BJ (cell line): Measurements from ENCODE around the gene HSD11B2. TPM values are rescaled to one million over a fixed set of nuclear protein-coding genes. Genes with fewer than 3 reads are reported as not detected.

Experiments used
- CTCF ChIA-PET: fragments of 350-600 bp; formaldehyde crosslinking; extraction: SDS; loops from one replicate; lab custom pipeline; 2021; ENCODE audit warnings: antibody characterized with exemption, inconsistent platforms; lab: Yijun Ruan, JAX
- POLR2A ChIA-PET: fragments of 300-600 bp; sonication (Branson Sonifier 250); formaldehyde crosslinking; extraction: SDS; loops from one replicate; lab custom pipeline; 2021; ENCODE audit warnings: antibody characterized with exemption; lab: Charles Lee
- DNase-seq: peaks from one replicate; pipeline ENCODE4 v3.0.0-alpha.2; 2011; ENCODE audit warnings: low read depth
- H3K27me3 ChIP-seq: 2 replicates; pipeline ENCODE4 v1.6.0; 2011; ENCODE audit warnings: low read length; ENCODE audit not compliant: control insufficient read depth, insufficient read depth
- H3K36me3 ChIP-seq: 2 replicates; pipeline ENCODE4 v1.5.1; 2011; ENCODE audit warnings: low read length; ENCODE audit not compliant: control insufficient read depth, insufficient read depth
- H3K4me3 ChIP-seq: 2 replicates; pipeline ENCODE4 v1.5.1; 2011; ENCODE audit warnings: low read depth, mild to moderate bottlenecking, control low read depth, low read length
- polyA plus RNA-seq: library from polyadenylated mRNA; depleted of rRNA; stranded (reverse); fragments of >200 nt; gene quantifications from 2 replicates; pipeline ENCODE4 v1.2.3, GENCODE V29; 2011
- TF ChIP-seq, protein P1 (sequence below): IDR thresholded peaks from 2 replicates; pipeline ENCODE4 v1.5.1; 2011; ENCODE audit warnings: low read depth, mild to moderate bottlenecking, control low read depth, inconsistent platforms, low read length, moderate library complexity; ENCODE audit not compliant: insufficient read depth

The HSD11B2 gene
- polyA plus RNA-seq, 1 experiment, result 0.07 TPM

DNA sequence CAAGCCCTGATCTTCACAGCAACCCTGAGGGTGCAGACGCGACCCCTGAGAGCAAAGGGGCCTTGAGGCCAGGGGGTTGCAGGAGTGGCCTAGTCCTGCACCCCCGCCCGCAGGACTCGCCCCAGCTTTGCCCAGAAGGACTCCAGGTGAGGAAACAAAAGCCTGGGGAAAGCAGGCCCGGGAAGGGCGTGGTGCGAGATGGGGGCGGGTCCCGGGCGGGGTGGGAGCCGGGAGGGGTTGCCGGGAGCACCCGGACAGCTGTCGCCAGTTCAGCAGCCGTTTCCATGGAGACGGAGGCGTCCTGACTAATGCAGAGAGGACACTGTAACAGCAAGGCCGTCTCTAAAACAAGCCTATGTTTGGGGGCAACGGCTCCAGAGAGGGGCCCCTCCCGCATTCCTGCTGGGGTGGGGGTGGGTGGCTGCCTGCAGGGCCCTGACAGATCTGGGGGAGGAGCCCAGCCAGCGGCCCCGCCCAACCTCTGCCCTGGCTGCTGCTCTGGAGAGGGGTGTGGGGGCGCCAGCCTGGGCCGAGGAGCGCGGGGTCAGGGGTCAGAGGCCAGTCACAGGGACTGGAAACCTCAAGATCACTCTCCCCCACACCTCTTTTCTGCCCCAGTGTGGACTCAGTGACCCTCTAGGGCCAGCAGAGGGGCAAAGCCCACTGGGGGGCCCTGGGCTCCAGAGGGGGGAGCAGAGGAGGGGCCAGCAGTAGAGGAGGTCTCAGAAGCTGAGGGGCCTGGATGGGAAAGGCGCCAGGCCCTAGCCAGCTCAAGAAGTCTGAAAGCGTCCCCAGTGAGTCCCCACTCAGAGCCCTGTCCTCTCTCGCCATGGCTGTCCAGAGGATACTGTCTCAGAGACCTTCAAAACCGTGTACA, 34.5 kb upstream of the HSD11B2 start:
- H3K4me3 ChIP-seq, result no peak overlapping the region; the same call in 1 of the 2 replicates
- no peaks in the 10 kb centered on the region for H3K36me3 ChIP-seq
- CTCF ChIA-PET, result interaction anchor here (1.0 to 1.8 kb wide), 5 partner anchors 12 to 188 kb away, joined by 3 to 5 read pairs (median 4); partner anchors contain the start of gene ZDHHC1
- POLR2A ChIA-PET, result no interaction called here
- TF ChIP-seq, protein P1, sequence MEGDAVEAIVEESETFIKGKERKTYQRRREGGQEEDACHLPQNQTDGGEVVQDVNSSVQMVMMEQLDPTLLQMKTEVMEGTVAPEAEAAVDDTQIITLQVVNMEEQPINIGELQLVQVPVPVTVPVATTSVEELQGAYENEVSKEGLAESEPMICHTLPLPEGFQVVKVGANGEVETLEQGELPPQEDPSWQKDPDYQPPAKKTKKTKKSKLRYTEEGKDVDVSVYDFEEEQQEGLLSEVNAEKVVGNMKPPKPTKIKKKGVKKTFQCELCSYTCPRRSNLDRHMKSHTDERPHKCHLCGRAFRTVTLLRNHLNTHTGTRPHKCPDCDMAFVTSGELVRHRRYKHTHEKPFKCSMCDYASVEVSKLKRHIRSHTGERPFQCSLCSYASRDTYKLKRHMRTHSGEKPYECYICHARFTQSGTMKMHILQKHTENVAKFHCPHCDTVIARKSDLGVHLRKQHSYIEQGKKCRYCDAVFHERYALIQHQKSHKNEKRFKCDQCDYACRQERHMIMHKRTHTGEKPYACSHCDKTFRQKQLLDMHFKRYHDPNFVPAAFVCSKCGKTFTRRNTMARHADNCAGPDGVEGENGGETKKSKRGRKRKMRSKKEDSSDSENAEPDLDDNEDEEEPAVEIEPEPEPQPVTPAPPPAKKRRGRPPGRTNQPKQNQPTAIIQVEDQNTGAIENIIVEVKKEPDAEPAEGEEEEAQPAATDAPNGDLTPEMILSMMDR, result no peak
- peaks cover 6% of the 10 kb centered on the region for H3K27me3 ChIP-seq
- peak; percentile 53 for DNase-seq

DNA sequence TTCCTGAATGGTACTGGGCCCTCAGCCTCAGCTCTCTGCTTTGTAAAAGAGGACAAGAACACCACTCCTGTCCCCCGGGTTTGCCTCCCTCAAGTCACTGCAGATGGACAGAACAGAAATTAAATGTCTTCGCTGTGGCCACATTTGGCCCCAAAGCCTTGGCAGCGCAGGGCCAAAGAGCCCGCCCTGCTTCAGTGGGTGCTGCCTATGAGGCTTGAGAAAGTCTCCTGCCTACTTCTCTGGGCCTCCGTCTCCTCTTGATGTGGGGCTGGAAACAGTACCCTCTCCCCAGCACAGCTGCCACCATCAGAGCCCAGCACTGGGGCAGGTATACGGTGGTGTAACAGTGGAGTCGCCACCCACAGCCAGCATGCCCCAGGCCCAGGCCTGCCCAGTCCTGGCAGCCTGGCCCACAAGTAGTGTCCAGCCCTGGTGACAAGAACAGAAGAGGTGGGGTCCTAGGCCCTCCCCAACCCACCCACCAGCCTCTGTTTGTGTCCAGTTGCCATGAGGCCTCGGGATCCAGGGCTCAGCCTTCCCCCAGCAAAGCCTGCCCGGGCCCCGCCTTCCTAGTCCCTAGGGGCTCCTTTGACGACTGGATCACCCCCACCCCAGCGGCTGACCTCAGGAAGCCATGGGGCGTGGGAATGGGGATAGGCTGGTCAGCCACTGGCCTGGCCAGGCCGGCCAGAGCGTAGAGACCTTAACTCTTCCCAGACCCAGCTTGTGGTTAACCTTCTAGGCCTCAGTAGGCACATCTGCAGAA, 33.7 kb upstream of the HSD11B2 start:
- DNase-seq, result no peak
- Histone ChIP-seq H3K27me3 (peaks cover 6% of the 10 kb centered on the region), H3K36me3 (no peaks in the 10 kb centered on the region), H3K4me3 (no peak overlapping the region)
- TF ChIP-seq, protein P1, result no peak
- CTCF ChIA-PET, result interaction anchor here (1.5 to 1.7 kb wide), 2 partner anchors 16 to 19 kb away, joined by 3 to 4 read pairs; partner anchors contain the start of gene ZDHHC1
- POLR2A ChIA-PET, result no interaction called here

DNA sequence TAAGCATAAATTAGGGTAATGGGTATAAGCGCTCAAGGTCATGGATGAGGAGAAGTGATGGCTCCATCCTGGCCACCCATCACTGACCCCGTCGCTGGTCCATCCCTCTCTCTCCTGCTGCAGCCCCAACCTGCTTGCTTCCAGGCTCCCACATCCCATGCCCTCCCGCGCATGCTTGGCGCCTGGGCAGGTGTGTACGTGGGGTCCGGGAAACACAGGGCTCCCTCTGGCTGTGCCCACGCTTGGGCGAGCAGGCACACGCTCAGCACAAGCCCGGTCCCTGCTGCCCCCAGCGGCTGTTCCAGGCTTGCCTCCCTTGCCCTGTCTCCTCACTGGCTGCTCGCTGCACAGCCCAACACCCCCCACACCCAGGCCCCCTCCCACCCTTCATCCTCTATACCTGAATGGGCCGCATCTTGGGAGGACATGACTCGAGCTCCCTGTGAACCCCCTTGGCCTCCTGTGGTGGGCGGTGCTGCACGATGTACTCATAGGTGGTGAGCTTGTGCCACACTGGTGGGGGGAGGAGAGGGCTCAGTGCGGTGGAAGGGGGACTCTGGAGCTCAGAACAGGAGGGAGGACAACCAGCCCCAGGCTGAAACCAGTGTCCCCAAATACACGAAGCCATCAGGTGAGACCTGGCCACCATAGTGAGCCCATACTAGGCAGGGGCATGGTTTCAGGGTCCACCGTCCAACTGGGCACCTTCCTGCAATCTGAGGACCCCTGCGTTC, 32.9 kb upstream of the HSD11B2 start:
- Histone ChIP-seq H3K27me3 (peaks cover 6% of the 10 kb centered on the region), H3K4me3 (no peak overlapping the region), H3K36me3 (no peaks in the 10 kb centered on the region)
- ChIA-PET CTCF (interaction anchor here (1.7 kb wide), 1 partner anchor 16 kb away, joined by 3 read pairs; no protein-coding TSS in a partner anchor), POLR2A (no interaction called here)
- TF ChIP-seq, protein P1, result no peak
- no peak for DNase-seq

DNA sequence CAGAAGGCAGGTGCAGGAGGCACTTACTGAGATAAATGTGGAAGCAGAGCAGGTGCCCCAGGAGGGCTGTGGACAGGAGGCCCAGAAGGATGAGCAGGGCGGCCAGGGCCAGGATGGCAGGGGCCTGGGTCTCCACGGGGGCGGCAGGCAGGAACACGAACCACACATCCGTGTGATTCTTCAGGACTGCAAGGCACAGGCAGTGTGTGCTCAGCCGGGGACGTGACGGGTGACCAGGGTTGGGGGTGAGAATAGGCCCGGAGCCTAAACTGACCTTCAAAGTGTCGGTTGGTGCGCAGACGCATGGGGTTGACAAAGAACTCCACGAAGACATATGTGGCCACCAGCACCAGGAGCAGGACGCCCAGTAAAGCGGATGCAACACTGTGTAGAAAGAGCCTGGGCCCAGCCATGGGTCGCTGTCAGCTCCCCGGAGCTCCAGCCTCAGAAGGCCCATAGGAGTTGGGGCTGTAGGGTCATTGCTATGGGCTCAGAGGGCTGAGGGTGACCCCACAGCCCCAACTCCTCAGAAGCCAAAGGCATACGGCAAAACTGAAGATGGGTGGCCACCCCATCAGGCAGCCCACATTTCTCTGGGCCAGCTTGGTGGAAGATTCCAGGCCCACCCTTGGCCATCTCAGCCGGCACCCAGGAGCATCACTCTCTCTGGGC, 32.2 kb upstream of the HSD11B2 start:
- Histone ChIP-seq H3K36me3 (no peaks in the 10 kb centered on the region), H3K4me3 (no peak overlapping the region), H3K27me3 (peaks cover 6% of the 10 kb centered on the region)
- ChIA-PET CTCF (interaction anchor here (1.5 to 2.0 kb wide), 2 partner anchors 30 to 67 kb away, joined by 3 to 5 read pairs; no protein-coding TSS in a partner anchor), POLR2A (no interaction called here)
- DNase-seq, result no peak
- TF ChIP-seq, protein P1, result no peak
